Vagina (tissue), 2 donors: ENCODE measurements around the gene LRRC7.

Experiments used
- CTCF ChIP-seq, 3 experiments: fragments of 450-650 bp in 2 of 3; fragments of 200-600 bp in 1 of 3; sonication (generic) in 1 of 3; IDR thresholded peaks; one replicate each; pipeline ENCODE4 v1.5.1; 2017 to 2019; ENCODE audit warnings: antibody characterized with exemption in 3 of 3, mild to moderate bottlenecking in 2 of 3, moderate library complexity in 2 of 3
- POLR2AphosphoS5 ChIP-seq, 2 donors: sonication (generic); formaldehyde crosslinking; IDR thresholded peaks; one replicate each; pipeline ENCODE4 v1.9.0; 2017; ENCODE audit warnings: antibody characterized with exemption in 2 of 2, mild to moderate bottlenecking in 2 of 2, low read depth in 1 of 2; ENCODE audit not compliant: insufficient read depth in 1 of 2

GRCh38 chr1:69688193-69688592 lies 120.5 kb downstream of the LRRC7 start:
- TF ChIP-seq CTCF (IDR thresholded peaks at IDR 0.05) (no peak), POLR2AphosphoS5 (IDR thresholded peaks at IDR 0.05; ENCODE audit: insufficient read depth in 1 of 2, low read depth in 1 of 2) (no peak)
